B cell (primary cell): Measurements from ENCODE around the gene ANK3. TPM values are rescaled to one million over a fixed set of nuclear protein-coding genes. Genes with fewer than 3 reads are reported as not detected.

Experiments
- ATAC-seq: fragments of 200-7000 bp; cut with Tn5 transposase; one replicate; pipeline ENCODE4 v1.10.0; 2021; ENCODE audit warnings: low read depth, mild to moderate bottlenecking, moderate number of reproducible peaks, moderate library complexity
- CTCF ChIA-PET: fragments of 350-600 bp; sonication (Branson Sonifier 250); formaldehyde crosslinking; loops from one replicate; lab custom pipeline; 2021; ENCODE audit warnings: antibody characterized with exemption, inconsistent platforms; lab: Charles Lee
- POLR2A ChIA-PET: fragments of 350-600 bp; sonication (Branson Sonifier 250); formaldehyde crosslinking; loops from one replicate; lab custom pipeline; 2021; ENCODE audit warnings: antibody characterized with exemption; lab: Charles Lee
- DNase-seq: peaks from one replicate; pipeline ENCODE4 v3.0.0; 2013
- H2AFZ ChIP-seq: 2 replicates; pipeline ENCODE4 v1.6.1; 2012; ENCODE audit warnings: mild to moderate bottlenecking, low read depth, low read length; ENCODE audit not compliant: insufficient read depth, poor library complexity, severe bottlenecking
- H3K27ac ChIP-seq, 2 donors: 1 replicate in 1 of 2; 2 replicates in 1 of 2; pipeline ENCODE4 v1.5.1; 2012 to 2013; ENCODE audit warnings: low read length in 2 of 2, mild to moderate bottlenecking in 2 of 2, moderate library complexity in 1 of 2
- H3K27me3 ChIP-seq, 4 experiments: fragments of 200-600 bp in 1 of 4; sonication (generic) in 1 of 4; replicated peaks in 1 of 4; 1 replicate in 2 of 4; 2 replicates in 2 of 4; pipeline versions ENCODE4 v1.6.1 to v1.7.0; 2013 to 2016; ENCODE audit warnings: low read length in 3 of 4, mild to moderate bottlenecking in 2 of 4, mixed read lengths in 1 of 4, moderate library complexity in 1 of 4; ENCODE audit not compliant: insufficient read depth in 4 of 4, control insufficient read depth in 3 of 4; ENCODE audit errors: control extremely low read depth in 1 of 4
- H3K36me3 ChIP-seq, 2 experiments: replicated peaks in 1 of 2; 1 replicate in 1 of 2; 2 replicates in 1 of 2; pipeline versions ENCODE4 v1.6.1 to v1.7.1; 2013; ENCODE audit warnings: low read length in 1 of 2; ENCODE audit not compliant: insufficient read depth in 2 of 2, control insufficient read depth in 1 of 2; ENCODE audit errors: control extremely low read depth in 1 of 2, extremely low read depth in 1 of 2
- H3K4me1 ChIP-seq, 2 donors: fragments of 200-600 bp in 1 of 2; sonication (generic) in 1 of 2; 1 replicate in 1 of 2; 2 replicates in 1 of 2; pipeline versions ENCODE4 v1.5.1 to v1.6.1; 2013 to 2017; ENCODE audit warnings: low read length in 2 of 2; ENCODE audit not compliant: control insufficient read depth in 2 of 2, insufficient read depth in 2 of 2
- H3K4me2 ChIP-seq: replicated peaks from 2 replicates; pipeline ENCODE3; 2012; ENCODE audit warnings: mild to moderate bottlenecking, low read depth, low read length; ENCODE audit not compliant: poor library complexity, severe bottlenecking
- H3K4me3 ChIP-seq, 5 experiments: fragments of 200-600 bp in 1 of 5; sonication (generic) in 1 of 5; 1 replicate in 3 of 5; 2 replicates in 2 of 5; pipeline versions ENCODE4 v1.5.1 to v1.7.0; 2011 to 2016; ENCODE audit warnings: low read length in 4 of 5, mild to moderate bottlenecking in 4 of 5, low read depth in 2 of 5, control low read depth in 1 of 5, moderate library complexity in 1 of 5; ENCODE audit not compliant: insufficient read depth in 1 of 5; ENCODE audit errors: control extremely low read depth in 1 of 5, extremely low read depth in 1 of 5
- H3K79me2 ChIP-seq: fragments of 200-600 bp; sonication (generic); one replicate; pipeline ENCODE4 v1.6.0; 2016; ENCODE audit warnings: low read length; ENCODE audit not compliant: control insufficient read depth, insufficient read depth
- H3K9ac ChIP-seq: fragments of 200-600 bp; sonication (generic); 2 replicates; pipeline ENCODE4 v1.6.1; 2017; ENCODE audit warnings: mild to moderate bottlenecking, low read length, moderate library complexity
- H3K9me3 ChIP-seq, 3 donors: one replicate each; pipeline versions ENCODE4 v1.6.1 to v1.7.1; 2013; ENCODE audit warnings: low read length in 2 of 3; ENCODE audit not compliant: control insufficient read depth in 2 of 3, insufficient read depth in 1 of 3; ENCODE audit errors: control extremely low read depth in 1 of 3
- H4K20me1 ChIP-seq: 2 replicates; pipeline ENCODE4 v1.6.0; 2012; ENCODE audit warnings: mild to moderate bottlenecking, low read length; ENCODE audit not compliant: insufficient read depth, control insufficient read depth, poor library complexity, severe bottlenecking
- H3K27ac Mint-ChIP-seq: one replicate; pipeline ENCODE4 v1.8.0; 2021; ENCODE audit warnings: mixed read lengths
- H3K27me3 Mint-ChIP-seq: one replicate; pipeline ENCODE4 v1.8.0; 2021; ENCODE audit warnings: mixed read lengths
- H3K4me1 Mint-ChIP-seq: one replicate; pipeline ENCODE4 v1.8.0; 2021; ENCODE audit warnings: mixed read lengths
- H3K4me3 Mint-ChIP-seq: one replicate; pipeline ENCODE4 v1.8.0; 2021; ENCODE audit warnings: mixed read lengths
- H3K9me3 Mint-ChIP-seq: one replicate; pipeline ENCODE4 v1.8.0; 2022; ENCODE audit warnings: mixed read lengths; ENCODE audit not compliant: insufficient read depth
- EZH2 ChIP-seq: IDR thresholded peaks from 2 replicates; pipeline ENCODE4 v1.6.1; 2012; ENCODE audit warnings: borderline replicate concordance, low read depth, mild to moderate bottlenecking, moderate library complexity, low read length; ENCODE audit not compliant: insufficient read depth, poor library complexity, severe bottlenecking
- WGBS: methylation state at CpG from one replicate; pipeline ENCODE4 v1.1.5; 2013; ENCODE audit warnings: missing lambda C conversion rate; ENCODE audit not compliant: insufficient coverage; 5-methylcytosine and 5-hydroxymethylcytosine counted together
- intact Hi-C: fragments of 100-400 bp; cut with micrococcal nuclease; formaldehyde crosslinking; loops from one replicate; pipeline ENCODE4 v1.10.0; 2022
- polyA plus RNA-seq: library from polyadenylated mRNA; depleted of rRNA; stranded (reverse); fragments of >200 nt; gene quantifications from 2 replicates; pipeline ENCODE4 v1.2.3, GENCODE V29; 2012
- total RNA-seq, 2 donors: library from RNA; stranded (reverse); fragments of 120-200 nt in 1 of 2; gene quantifications; 1 replicate in 1 of 2; 2 replicates in 1 of 2; pipeline versions ENCODE4 v1.2.3 to v1.2.4, GENCODE V29; 2013 to 2022
- TF ChIP-seq, protein P1 (sequence below): fragments of 200-600 bp; IDR thresholded peaks from one replicate; pipeline ENCODE4 v1.8.0; 2022; ENCODE audit warnings: antibody characterized with exemption, mild to moderate bottlenecking

The ANK3 gene
- total and polyA plus RNA-seq, 2 donors (not counting 1 experiment from before 2014, with no cell fraction given), result 4.9 to 21.6 TPM

DNA sequence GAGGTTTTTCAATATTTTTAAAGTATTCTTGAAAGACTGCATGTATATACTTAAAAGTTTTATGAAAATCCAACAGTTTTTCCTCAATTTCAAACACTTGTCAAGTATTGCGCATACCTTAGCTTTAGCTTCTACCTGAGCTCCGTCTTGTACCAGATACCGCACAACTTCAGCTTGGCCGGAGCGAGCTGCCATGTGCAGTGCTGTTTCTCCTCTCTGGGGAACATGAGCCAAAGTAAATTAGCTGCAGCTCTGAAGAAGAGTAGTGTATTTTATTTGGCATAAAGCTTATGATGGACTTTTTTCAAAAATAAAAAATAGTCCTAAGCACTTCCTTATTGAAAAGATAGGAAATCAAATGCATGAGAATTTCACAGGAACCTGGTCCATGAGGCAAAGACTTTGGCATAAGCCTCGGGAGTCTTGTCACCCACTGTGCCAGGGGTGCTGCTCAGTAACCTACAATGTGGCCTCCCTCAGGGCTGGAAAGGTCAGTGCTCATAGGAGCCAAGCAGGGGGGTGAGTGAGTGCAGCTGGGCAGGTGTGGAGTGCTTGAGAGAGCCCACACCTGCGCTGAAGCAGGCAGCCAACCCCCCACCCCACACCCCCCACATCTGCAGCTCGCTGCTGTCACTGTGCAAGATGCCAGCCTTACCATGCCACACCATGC, 189.5 kb downstream of the ANK3 start:
- H3K36me3 ChIP-seq, result peaks cover 0 to 2% of the 10 kb centered on the region in 2 experiments
- no peaks in the 10 kb centered on the region for H3K27me3 Mint-ChIP-seq
- no peak overlapping the region for H3K27ac Mint-ChIP-seq
- H3K79me2 ChIP-seq, result no peaks in the 10 kb centered on the region
- 98% methylated on average over 7 of the region's 8 CpGs for WGBS
- no peak for ATAC-seq
- no peaks in the 10 kb centered on the region for H3K9me3 ChIP-seq
- H3K9me3 Mint-ChIP-seq, result no peaks in the 10 kb centered on the region
- H3K27ac ChIP-seq, result no peak overlapping the region
- POLR2A ChIA-PET, result no interaction called here
- peaks cover 3% of the 10 kb centered on the region for H3K4me1 Mint-ChIP-seq
- H3K4me3 Mint-ChIP-seq, result no peak overlapping the region
- no peak overlapping the region for H2AFZ ChIP-seq
- no peak overlapping the region for H3K4me3 ChIP-seq
- no peaks in the 10 kb centered on the region for H3K4me1 ChIP-seq
- H3K4me2 ChIP-seq, result no peak overlapping the region
- no peaks in the 10 kb centered on the region for H3K27me3 ChIP-seq
- CTCF ChIA-PET, result interaction anchor here (0.6 to 1.0 kb wide), 3 partner anchors 85 to 485 kb away, joined by 3 to 5 read pairs (median 4); no protein-coding TSS in a partner anchor
- H4K20me1 ChIP-seq, result no peaks in the 10 kb centered on the region
- DNase-seq, result no peak
- TF ChIP-seq, protein P1, sequence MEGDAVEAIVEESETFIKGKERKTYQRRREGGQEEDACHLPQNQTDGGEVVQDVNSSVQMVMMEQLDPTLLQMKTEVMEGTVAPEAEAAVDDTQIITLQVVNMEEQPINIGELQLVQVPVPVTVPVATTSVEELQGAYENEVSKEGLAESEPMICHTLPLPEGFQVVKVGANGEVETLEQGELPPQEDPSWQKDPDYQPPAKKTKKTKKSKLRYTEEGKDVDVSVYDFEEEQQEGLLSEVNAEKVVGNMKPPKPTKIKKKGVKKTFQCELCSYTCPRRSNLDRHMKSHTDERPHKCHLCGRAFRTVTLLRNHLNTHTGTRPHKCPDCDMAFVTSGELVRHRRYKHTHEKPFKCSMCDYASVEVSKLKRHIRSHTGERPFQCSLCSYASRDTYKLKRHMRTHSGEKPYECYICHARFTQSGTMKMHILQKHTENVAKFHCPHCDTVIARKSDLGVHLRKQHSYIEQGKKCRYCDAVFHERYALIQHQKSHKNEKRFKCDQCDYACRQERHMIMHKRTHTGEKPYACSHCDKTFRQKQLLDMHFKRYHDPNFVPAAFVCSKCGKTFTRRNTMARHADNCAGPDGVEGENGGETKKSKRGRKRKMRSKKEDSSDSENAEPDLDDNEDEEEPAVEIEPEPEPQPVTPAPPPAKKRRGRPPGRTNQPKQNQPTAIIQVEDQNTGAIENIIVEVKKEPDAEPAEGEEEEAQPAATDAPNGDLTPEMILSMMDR, result no peak
- TF ChIP-seq EZH2, result no peak
- H3K9ac ChIP-seq, result no peak overlapping the region
- intact Hi-C loops, result loop anchor here (10.0 kb wide), 1 partner anchor 335 kb away; no protein-coding TSS in a partner anchor

DNA sequence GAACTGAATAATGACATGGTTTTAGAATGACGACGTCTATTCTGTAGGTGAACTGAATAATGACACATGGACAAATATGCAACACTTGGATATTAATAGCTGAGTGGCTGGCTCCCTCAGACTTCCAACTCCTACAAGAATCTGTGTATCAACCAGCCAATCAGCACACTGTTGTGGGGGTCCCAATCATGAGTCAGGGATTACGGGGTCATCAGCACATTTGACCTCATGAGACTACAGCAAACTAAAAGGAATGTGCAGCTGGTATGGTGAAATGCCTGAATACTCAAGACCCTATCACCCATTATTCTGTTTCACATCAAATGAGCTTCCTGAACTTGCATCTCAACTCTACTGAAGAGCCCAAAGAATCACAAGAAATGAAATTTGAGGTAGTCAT, 192.5 kb downstream of the ANK3 start:
- no peak for ATAC-seq
- no peaks in the 10 kb centered on the region for H3K9me3 ChIP-seq

More for the DNA sequence above, 192.5 kb downstream of the ANK3 start:
- Histone ChIP-seq H3K4me2 (no peak overlapping the region), H3K27ac (no peak overlapping the region), H4K20me1 (no peaks in the 10 kb centered on the region), H3K36me3 (peaks cover 0 to 2% of the 10 kb centered on the region in 2 experiments), H3K27me3 (no peaks in the 10 kb centered on the region), H3K4me3 (no peak overlapping the region), H3K4me1 (no peaks in the 10 kb centered on the region), H3K9ac (no peak overlapping the region), H3K79me2 (no peaks in the 10 kb centered on the region), H2AFZ (no peak overlapping the region)
- Mint-ChIP-seq H3K9me3 (no peaks in the 10 kb centered on the region), H3K27me3 (no peaks in the 10 kb centered on the region), H3K4me3 (no peak overlapping the region), H3K27ac (no peak overlapping the region), H3K4me1 (no peaks in the 10 kb centered on the region)
- intact Hi-C loops, result no loop called here
- ChIA-PET CTCF (interaction anchor here (1.0 to 1.1 kb wide), 3 partner anchors 12 to 450 kb away, joined by 3 to 5 read pairs (median 4); no protein-coding TSS in a partner anchor), POLR2A (no interaction called here)
- no peak for TF ChIP-seq EZH2
- TF ChIP-seq, protein P1, result no peak
- no CpG with 5 or more reads among the region's 3 CpGs for WGBS
- DNase-seq, result no peak
